ENCODE results near the gene TRIM41. TPM values are rescaled to one million over a fixed set of nuclear protein-coding genes. Genes with fewer than 3 reads are reported as not detected.

The TRIM41 gene
- total and polyA plus RNA-seq, 2 of the 13 experiments (the other 11 are each of a cell fraction or from before 2014, with no cell fraction given): 10.2 to 16.7 TPM

DNA sequence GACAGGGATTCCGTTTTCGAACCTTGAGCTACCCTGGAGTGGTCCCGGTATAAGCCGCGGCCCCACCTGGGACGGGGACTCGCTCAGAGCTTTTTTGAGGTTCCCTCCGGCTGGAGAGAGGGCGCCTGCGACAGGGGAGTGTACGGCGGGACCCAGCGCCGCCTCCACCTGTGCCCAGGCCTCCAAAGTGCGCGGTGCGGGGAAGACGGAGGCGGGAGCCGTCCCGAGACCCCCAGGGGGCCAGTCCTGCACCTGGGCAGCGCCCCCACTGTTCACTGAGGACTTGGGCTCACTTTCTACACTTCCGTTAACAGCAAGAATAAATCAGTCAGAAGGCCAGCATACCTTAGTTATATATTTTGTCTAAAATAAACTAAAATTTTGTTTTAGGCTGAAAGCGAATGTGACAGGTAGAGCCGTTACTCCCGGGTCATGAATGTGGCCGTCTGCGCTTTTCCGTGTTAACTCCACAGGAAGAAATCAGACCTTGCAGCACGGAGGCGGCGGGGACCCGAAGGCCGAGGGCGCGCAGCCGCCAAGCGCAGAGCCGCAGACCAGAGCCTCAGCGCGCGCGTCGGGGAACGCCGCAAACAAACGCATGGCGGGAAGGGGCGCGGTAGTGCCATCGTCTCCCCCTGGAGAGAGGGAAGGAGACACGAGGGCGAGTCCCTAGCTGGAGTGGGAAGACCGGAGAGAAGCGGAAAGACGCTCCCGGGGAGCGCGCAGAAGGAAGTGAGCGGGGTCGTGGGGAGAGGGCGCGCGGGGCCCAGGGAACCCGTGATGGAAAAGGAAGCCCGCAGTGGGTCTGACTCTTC, 32.2 kb upstream of the TRIM41 start (continued):
- no peak for TF ChIP-seq CREM (IDR thresholded peaks at IDR 0.05)
- TF ChIP-seq CREM (CRISPR knock-in tag; IDR thresholded peaks at IDR 0.05): no peak
- 0 out of 2 replicates have a peak, but pooled peaks have one; percentile 45 for TF ChIP-seq SRY (CRISPR knock-in tag; IDR thresholded peaks at IDR 0.05)
- TF ChIP-seq POLR2A (IDR thresholded peaks at IDR 0.05; ENCODE audit: insufficient read depth in 1 of 2, low read depth in 2 of 2, low read length in 2 of 2): no peak
- TF ChIP-seq ZNF772 (CRISPR knock-in tag; IDR thresholded peaks at IDR 0.05): no peak; the same call in 1 of the 2 replicates
- no peak for TF ChIP-seq FOXK2 (IDR thresholded peaks at IDR 0.05)
- TF ChIP-seq ARHGAP35 (CRISPR knock-in tag; IDR thresholded peaks at IDR 0.05; ENCODE audit: borderline replicate concordance): no peak
- peak; percentile 23; the same call in 1 of the 2 replicates for TF ChIP-seq KMT2B (CRISPR knock-in tag; IDR thresholded peaks at IDR 0.05)
- TF ChIP-seq, protein P1, sequence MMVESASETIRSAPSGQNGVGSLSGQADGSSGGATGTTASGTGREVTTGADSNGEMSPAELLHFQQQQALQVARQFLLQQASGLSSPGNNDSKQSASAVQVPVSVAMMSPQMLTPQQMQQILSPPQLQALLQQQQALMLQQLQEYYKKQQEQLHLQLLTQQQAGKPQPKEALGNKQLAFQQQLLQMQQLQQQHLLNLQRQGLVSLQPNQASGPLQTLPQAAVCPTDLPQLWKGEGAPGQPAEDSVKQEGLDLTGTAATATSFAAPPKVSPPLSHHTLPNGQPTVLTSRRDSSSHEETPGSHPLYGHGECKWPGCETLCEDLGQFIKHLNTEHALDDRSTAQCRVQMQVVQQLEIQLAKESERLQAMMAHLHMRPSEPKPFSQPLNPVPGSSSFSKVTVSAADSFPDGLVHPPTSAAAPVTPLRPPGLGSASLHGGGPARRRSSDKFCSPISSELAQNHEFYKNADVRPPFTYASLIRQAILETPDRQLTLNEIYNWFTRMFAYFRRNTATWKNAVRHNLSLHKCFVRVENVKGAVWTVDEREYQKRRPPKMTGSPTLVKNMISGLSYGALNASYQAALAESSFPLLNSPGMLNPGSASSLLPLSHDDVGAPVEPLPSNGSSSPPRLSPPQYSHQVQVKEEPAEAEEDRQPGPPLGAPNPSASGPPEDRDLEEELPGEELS (CRISPR knock-in tag; IDR thresholded peaks at IDR 0.05): no peak
- peak; percentile 66 for TF ChIP-seq PHF8 (CRISPR knock-in tag; IDR thresholded peaks at IDR 0.05)
- TF ChIP-seq NPAS2 (CRISPR knock-in tag; IDR thresholded peaks at IDR 0.05; ENCODE audit: borderline replicate concordance): no peak
- TF ChIP-seq TIGD3 (CRISPR knock-in tag; IDR thresholded peaks at IDR 0.05; ENCODE audit: borderline replicate concordance): peak; percentile 69; the same call in 1 of the 2 replicates
- no peak for TF ChIP-seq JUN (CRISPR knock-in tag; IDR thresholded peaks at IDR 0.05)
- TF ChIP-seq ZNF775 (CRISPR knock-in tag; IDR thresholded peaks at IDR 0.05; ENCODE audit: borderline replicate concordance): no peak
- no peak for TF ChIP-seq ZNF180 (CRISPR knock-in tag; IDR thresholded peaks at IDR 0.05; ENCODE audit: borderline replicate concordance, low read depth)
- no peak for TF ChIP-seq HNRNPL (IDR thresholded peaks at IDR 0.05; ENCODE audit: low read depth, low read length)
- no peak for TF ChIP-seq MLLT10 (CRISPR knock-in tag; IDR thresholded peaks at IDR 0.05)
- TF ChIP-seq ZNF562 (CRISPR knock-in tag; IDR thresholded peaks at IDR 0.05; ENCODE audit: borderline replicate concordance): no peak
- no peak for TF ChIP-seq ZMYM2 (CRISPR knock-in tag; IDR thresholded peaks at IDR 0.05)
- 0 out of 2 replicates have a peak, but pooled peaks have one; percentile 11 for TF ChIP-seq ZNF703 (CRISPR knock-in tag; IDR thresholded peaks at IDR 0.05; ENCODE audit: borderline replicate concordance)
- TF ChIP-seq PHB2 (IDR thresholded peaks at IDR 0.05; ENCODE audit: partially characterized antibody): no peak
- no peak for TF ChIP-seq YY1 (IDR thresholded peaks at IDR 0.05; ENCODE audit: insufficient read depth, insufficient replicate concordance, low read depth, low read length)
- TF ChIP-seq ZSCAN30 (CRISPR knock-in tag; IDR thresholded peaks at IDR 0.05): no peak
- TF ChIP-seq TFDP2 (CRISPR knock-in tag; IDR thresholded peaks at IDR 0.05): peak; percentile 57; the same call in 1 of the 2 replicates
- TF ChIP-seq HDAC2 (CRISPR knock-in tag; IDR thresholded peaks at IDR 0.05): no peak
- TF ChIP-seq SMAD3 (CRISPR knock-in tag; IDR thresholded peaks at IDR 0.05): no peak
- no peak for TF ChIP-seq ZBTB1 (CRISPR knock-in tag; IDR thresholded peaks at IDR 0.05; ENCODE audit: borderline replicate concordance)
- no peak for TF ChIP-seq BORCS8-MEF2B (CRISPR knock-in tag; IDR thresholded peaks at IDR 0.05)
- no peak for TF ChIP-seq ZNF841 (CRISPR knock-in tag; IDR thresholded peaks at IDR 0.05; ENCODE audit: borderline replicate concordance)
